ENCODE data around the gene THSD4.

DNA sequence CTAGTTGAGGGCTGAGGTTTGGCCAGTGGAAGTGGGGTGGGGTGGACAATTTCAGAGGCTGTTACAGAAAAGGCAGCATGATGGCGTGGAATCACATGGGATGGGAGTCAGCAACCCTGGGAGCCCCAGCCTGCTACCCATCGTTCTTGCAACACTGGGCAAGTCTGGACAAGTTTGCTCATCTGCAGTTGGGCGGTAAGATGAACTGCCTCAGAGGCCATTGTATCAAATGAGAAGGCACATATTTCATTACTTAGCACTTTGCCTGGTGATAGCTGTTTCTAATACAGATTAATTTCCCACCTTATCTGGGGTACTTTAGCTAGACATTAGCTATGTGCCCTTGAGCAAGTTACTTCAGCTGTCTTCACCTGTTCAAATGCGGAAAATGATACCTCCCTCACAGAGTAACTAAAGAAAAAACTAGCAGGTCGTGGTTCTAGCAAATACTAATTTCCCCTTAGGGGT lies 248.9 kb downstream of the THSD4 start:
- TF ChIP-seq, protein P1, sequence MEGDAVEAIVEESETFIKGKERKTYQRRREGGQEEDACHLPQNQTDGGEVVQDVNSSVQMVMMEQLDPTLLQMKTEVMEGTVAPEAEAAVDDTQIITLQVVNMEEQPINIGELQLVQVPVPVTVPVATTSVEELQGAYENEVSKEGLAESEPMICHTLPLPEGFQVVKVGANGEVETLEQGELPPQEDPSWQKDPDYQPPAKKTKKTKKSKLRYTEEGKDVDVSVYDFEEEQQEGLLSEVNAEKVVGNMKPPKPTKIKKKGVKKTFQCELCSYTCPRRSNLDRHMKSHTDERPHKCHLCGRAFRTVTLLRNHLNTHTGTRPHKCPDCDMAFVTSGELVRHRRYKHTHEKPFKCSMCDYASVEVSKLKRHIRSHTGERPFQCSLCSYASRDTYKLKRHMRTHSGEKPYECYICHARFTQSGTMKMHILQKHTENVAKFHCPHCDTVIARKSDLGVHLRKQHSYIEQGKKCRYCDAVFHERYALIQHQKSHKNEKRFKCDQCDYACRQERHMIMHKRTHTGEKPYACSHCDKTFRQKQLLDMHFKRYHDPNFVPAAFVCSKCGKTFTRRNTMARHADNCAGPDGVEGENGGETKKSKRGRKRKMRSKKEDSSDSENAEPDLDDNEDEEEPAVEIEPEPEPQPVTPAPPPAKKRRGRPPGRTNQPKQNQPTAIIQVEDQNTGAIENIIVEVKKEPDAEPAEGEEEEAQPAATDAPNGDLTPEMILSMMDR (IDR thresholded peaks at IDR 0.05), result no peak
- no peak for TF ChIP-seq POLR2A (IDR thresholded peaks at IDR 0.05)
- no peak for TF ChIP-seq EP300 (IDR thresholded peaks at IDR 0.05)
- no peak for TF ChIP-seq POLR2AphosphoS5 (IDR thresholded peaks at IDR 0.05)

All from suprapubic skin (tissue), 4 donors.